ENCODE data around the gene NR0B1.

Gene NR0B1, protein sequence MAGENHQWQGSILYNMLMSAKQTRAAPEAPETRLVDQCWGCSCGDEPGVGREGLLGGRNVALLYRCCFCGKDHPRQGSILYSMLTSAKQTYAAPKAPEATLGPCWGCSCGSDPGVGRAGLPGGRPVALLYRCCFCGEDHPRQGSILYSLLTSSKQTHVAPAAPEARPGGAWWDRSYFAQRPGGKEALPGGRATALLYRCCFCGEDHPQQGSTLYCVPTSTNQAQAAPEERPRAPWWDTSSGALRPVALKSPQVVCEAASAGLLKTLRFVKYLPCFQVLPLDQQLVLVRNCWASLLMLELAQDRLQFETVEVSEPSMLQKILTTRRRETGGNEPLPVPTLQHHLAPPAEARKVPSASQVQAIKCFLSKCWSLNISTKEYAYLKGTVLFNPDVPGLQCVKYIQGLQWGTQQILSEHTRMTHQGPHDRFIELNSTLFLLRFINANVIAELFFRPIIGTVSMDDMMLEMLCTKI

GRCh38 chrX:30309139-30309571 lies at the start of gene NR0B1:
TSS of gene NR0B1 (minus strand) at chrX:30309390. CDS start at chrX:30309363, 27 bp downstream.
- DNase-seq (ENCODE audit: low read depth) = peak; percentile 12

GRCh38 chrX:30349946-30350345 lies 40.8 kb upstream of the NR0B1 start:
- no peak for DNase-seq (ENCODE audit: low read depth)

DNA sequence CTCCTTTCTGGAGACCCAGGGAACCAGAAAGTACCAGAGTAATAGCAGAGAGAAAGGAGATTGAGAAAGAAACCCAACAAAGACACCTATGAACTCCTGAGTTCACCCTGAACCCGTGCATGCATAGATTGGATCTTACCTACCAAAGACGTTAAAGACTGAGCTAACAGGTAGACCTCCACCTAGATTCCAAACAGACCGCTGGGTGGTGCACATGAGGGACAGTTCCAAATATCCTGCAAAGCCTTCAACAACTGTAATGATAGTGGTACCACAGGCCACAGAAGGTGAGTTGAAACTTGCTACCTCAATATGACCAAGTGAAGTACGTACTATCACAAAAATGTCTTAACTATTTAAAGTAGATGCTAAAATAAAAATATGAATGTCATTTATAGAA lies 34.0 kb upstream of the NR0B1 start:
- no peak for DNase-seq (ENCODE audit: low read depth)

DNA sequence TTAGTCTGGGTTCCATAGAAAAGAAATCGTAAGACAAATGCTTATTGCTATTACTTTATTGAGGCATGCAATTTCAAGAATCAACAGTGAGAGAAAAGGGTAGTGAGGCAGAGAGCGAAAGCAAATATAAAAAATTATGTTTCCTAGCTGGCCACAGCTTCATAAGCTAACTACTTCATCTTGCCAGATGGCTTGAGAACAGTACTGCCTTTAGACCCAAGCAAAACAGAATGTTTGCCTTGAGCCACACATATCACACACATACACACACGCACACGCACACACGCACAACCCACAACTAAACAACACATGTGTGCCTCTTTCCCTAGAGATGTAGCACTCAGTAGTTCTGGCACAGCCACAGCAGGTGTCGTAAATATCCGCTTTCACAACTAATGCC lies 31.6 kb upstream of the NR0B1 start:
- no peak for DNase-seq (ENCODE audit: low read depth)

GRCh38 chrX:30327762-30328161 lies 18.6 kb upstream of the NR0B1 start:
- no peak for DNase-seq (ENCODE audit: low read depth)

GRCh38 chrX:30317308-30317707 lies 8.1 kb upstream of the NR0B1 start:
- no peak for DNase-seq (ENCODE audit: low read depth)

DNA sequence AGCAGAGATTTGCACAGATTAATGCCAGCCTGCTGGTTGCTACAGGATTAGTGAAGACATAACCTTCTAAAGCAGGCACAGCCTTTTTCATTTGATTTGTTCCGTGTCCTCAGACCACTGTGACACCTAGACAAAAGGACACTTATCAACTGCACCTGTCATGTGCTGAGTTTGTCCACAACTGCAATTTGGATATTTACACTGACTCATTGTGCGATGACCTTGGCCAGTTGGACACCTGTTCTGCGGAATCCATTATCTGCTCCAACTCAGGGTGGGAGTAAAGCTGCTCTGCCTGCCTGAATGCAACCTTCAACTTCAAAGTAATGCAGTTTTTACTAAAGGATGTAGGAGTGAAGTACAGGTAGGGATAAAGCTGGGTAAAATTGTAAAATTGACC lies 4.1 kb upstream of the NR0B1 start:
- DNase-seq (ENCODE audit: low read depth) = no peak

DNA sequence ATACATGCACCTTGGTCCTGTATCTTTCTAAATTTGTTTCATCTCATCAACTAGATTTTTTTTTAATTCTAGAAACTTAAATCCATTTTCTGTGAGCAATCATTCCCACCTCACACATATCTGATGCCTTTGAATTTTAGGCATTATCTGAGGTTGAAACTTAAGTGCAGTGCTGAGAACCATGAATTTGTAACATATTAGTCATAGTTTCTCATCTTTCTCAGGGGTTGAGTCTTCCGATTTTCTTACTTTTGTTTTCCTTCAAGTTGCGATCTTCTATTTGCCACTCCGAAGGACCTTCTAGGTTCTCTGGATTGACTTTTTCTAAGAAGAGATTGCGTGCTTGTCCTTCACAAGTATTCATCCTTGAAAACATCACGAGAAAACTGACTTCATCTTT lies 3.7 kb upstream of the NR0B1 start:
- peak; percentile 24 for DNase-seq (ENCODE audit: low read depth)

- no peak for DNase-seq (ENCODE audit: low read depth)
Measured at GRCh38 chrX:30310429-30311206, 1.4 kb upstream of the NR0B1 start.

GRCh38 chrX:30308263-30309138 lies 689 bp downstream of the NR0B1 start:
- DNase-seq (ENCODE audit: low read depth) = no peak

DNA sequence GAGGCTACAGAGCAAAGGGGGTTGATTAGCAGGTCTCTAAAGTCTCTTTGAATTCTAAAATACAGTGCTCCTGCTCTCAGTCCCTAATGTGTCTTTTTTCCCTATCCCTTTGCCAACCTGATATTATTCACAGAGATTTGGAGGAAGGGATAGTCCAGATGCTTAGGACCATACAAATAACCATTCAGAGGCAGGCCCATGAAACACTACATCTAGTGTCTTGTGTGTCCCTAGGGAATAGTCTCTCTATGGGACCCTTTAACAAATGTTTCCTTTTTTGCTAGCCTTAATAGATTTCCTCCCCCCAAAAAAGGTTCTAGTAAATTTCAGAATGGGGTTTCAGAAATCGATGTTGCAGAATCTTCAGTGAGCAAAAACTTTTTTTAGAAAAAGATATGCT lies 1.7 kb downstream of the NR0B1 start:
- no peak for DNase-seq (ENCODE audit: low read depth)

DNA sequence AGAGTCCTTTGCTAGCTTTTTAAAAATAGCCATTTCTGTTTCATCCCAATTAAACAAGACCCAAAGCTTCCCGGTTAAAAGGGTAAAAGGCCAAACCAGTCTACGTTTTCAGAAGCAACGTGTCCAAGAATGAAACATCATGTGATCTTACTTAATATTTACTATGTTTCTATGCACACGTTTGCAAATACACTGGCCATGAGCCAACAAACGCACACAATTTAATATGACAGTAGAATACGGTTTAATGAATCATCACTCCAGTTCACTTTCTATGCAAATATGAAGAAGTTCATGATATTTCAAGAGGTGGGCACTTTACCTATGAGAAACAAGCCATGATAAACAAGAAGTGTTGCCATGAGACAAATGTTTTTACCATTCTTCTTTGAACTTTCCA lies 4.3 kb downstream of the NR0B1 start:
- no peak for DNase-seq (ENCODE audit: low read depth)

DNA sequence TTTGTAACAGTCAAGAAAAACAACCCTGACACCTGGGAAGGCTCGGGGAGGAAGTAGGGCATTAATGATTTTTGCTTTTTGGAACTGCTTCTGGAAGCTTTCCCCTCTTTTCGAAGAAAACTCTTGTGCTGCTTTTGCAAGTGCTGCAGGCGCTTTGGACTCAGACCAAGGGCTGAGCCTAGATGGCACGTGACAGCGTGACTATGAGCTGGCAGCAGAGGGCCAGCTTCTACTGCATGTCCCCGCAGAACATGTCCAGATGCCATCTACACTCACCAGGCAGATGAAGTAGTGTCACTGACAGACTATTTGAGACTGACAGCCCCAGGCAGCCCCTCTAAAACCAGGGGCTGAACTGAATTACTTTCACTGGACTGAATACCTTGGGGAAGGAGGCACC lies 6.2 kb downstream of the NR0B1 start:
- DNase-seq (ENCODE audit: low read depth) = peak; percentile 16

- peak; percentile 53 for DNase-seq (ENCODE audit: low read depth)
Measured at GRCh38 chrX:30301963-30302362, 7.2 kb downstream of the NR0B1 start.

DNA sequence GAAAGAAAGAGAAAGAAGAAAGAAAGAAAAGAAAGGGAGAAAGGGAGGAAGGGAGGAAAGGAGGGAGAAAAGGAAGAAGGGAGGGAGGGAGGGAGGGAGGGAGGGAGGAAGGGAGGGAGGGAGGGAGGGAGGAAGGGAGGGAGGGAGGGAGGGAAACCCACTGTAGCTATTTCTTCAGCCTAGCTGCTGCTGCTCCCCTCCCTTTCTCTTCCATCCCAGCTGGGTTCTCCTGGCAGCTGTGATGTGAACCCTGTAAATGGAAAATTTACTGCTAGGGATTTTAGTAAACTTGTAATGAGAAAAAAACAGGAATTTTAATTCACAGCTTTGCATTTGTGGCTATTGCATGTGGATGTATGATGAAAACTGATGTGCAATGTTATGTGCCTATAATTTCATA lies 8.0 kb downstream of the NR0B1 start:
- DNase-seq (ENCODE audit: low read depth) = no peak

GRCh38 chrX:30296408-30297254 lies 12.6 kb downstream of the NR0B1 start:
- DNase-seq (ENCODE audit: low read depth) = no peak

DNA sequence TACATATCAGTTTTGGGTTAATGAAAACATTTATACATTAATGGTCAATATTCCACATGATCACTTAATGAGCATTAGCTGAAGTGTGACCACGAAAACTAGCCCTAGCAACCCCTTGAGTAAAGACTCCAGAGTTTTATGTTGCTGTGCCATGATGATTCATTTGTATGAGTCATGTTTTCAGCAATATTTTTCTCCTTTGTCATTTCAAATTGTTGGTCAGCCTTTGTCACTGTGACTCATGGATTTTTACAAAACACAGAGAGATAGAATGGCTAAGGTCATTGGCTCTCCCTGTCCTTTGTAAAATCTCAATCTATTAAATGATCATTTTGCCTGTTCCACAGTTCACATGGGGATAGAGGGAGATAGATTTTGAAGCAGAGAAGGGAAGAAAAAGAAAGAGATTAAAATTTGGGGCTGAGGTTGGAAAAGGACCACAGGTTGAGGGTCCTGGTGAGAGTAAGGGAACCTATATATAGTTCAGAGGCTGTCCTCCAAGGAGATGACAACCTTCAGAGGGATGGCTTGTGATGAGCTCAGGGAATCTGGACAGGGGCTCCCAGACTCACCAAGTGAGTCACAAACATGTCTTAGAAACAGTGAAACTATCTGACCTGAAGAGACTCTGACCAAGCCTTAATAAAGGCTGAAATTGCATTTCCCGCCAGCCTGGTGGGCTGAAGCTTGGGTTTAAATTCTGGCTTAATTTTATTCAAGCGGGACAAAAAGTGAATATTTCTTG lies 25.6 kb downstream of the NR0B1 start:
- peak; percentile 87 for DNase-seq (ENCODE audit: low read depth)

DNA sequence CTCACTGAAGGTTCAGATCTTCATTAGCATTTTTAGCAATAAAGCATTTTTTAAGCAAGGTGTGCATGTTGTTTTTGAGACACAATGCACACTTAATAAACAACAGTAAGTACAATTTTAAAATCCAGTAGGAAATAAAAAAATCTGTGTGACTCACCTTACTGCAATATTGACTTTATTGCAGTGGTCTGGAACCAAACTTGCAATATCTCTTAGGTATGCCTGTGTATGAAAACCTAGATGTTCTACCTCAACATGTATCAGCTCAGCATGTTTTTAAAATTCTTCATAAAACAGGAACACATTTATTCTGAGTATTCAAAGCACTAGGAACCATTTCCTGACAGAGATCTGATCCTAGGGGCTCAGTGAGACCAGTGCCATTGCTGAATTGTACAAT lies 26.7 kb downstream of the NR0B1 start:
- peak; percentile 11 for DNase-seq (ENCODE audit: low read depth)

- no peak for DNase-seq (ENCODE audit: low read depth)
Measured at GRCh38 chrX:30280428-30280827, 28.8 kb downstream of the NR0B1 start.

- peak; percentile 55 for DNase-seq (ENCODE audit: low read depth)
Measured at GRCh38 chrX:30278365-30278764, 30.8 kb downstream of the NR0B1 start.

- DNase-seq (ENCODE audit: low read depth) = peak; percentile 20
Measured at GRCh38 chrX:30275498-30275897, 33.7 kb downstream of the NR0B1 start.

All from iris pigment epithelial cell (primary cell).